MM.1S (cell line): ENCODE data around the gene TSPAN17.

Experiments used
- CTCF ChIP-seq: fragments of 300-600 bp; sonication (generic); IDR thresholded peaks from 2 replicates; pipeline ENCODE4 v1.5.1; 2016; ENCODE audit warnings: antibody characterized with exemption, low read length, mixed read lengths
- EZH2 ChIP-seq: fragments of 300-600 bp; sonication (generic); optimal IDR thresholded peaks from 2 replicates; pipeline ENCODE3; 2017; ENCODE audit warnings: low read depth, mild to moderate bottlenecking, antibody characterized with exemption, low read length, mixed read lengths

GRCh38 chr5:176702671-176703641, 55.7 kb downstream of the TSPAN17 start:
- TF ChIP-seq CTCF: no peak
- no peak for TF ChIP-seq EZH2
